K562 (cell line): Measurements from ENCODE around the gene MED29. TPM values are rescaled to one million over a fixed set of nuclear protein-coding genes. Genes with fewer than 3 reads are reported as not detected.
A peak's percentile ranks its signal among the peaks of the same experiment; 100 is the strongest.

Experiments used
- BRCA1 ChIP-seq, 2 experiments: fragments of 450-650 bp in 1 of 2; sonication (generic) in 1 of 2; formaldehyde crosslinking in 1 of 2; IDR thresholded peaks; 2 replicates each; pipeline versions ENCODE4 v1.5.0 to v1.6.1; 2017 to 2020; ENCODE audit warnings: mild to moderate bottlenecking in 1 of 2, missing genetic modification reagents in 1 of 2
- BRF1 ChIP-seq: IDR thresholded peaks from 3 replicates; pipeline ENCODE4 v1.6.1; 2011; ENCODE audit warnings: borderline replicate concordance, mild to moderate bottlenecking; ENCODE audit not compliant: insufficient read length; ENCODE audit errors: extremely low read depth
- ESRRA ChIP-seq: fragments of 450-650 bp; IDR thresholded peaks from 2 replicates; pipeline ENCODE4 v1.6.1; 2014; ENCODE audit warnings: low read depth, mild to moderate bottlenecking, moderate library complexity, borderline replicate concordance
- ETV1 ChIP-seq: fragments of 450-650 bp; conservative IDR thresholded peaks from 2 replicates; pipeline ENCODE4 v1.6.1; 2016; ENCODE audit warnings: missing genetic modification characterization, control low read depth, low read depth, missing compliant biosample characterization
- HDAC1 ChIP-seq, 2 experiments: fragments of 450-650 bp; IDR thresholded peaks; 2 replicates each; pipeline ENCODE4 v1.6.1; 2016 to 2017; ENCODE audit warnings: inconsistent platforms in 1 of 2, mild to moderate bottlenecking in 1 of 2, moderate library complexity in 1 of 2
- KDM4B ChIP-seq, 2 experiments: fragments of 450-650 bp in 1 of 2; sonication (generic) in 1 of 2; IDR thresholded peaks; 2 replicates each; pipeline ENCODE4 v1.6.1; 2016 to 2017; ENCODE audit warnings: borderline replicate concordance in 2 of 2, antibody characterized with exemption in 1 of 2, low read depth in 1 of 2, mild to moderate bottlenecking in 1 of 2
- KHSRP ChIP-seq: fragments of 450-650 bp; IDR thresholded peaks from 2 replicates; pipeline ENCODE4 v1.6.1; 2017
- MCM5 ChIP-seq: fragments of 450-650 bp; IDR thresholded peaks from 2 replicates; pipeline ENCODE4 v1.6.1; 2016; ENCODE audit warnings: low read depth
- MYC ChIP-seq, 2 experiments: fragments of 250-450 bp in 1 of 2; sonication (Bioruptor Pico) in 1 of 2; IDR thresholded peaks; 2 replicates each; pipeline versions ENCODE4 v1.5.1 to v1.6.1; 2012 to 2021; ENCODE audit warnings: low read depth in 2 of 2, borderline replicate concordance in 1 of 2, improper control_type of control experiment in 1 of 2, low read length in 1 of 2, mild to moderate bottlenecking in 1 of 2, moderate library complexity in 1 of 2
- NCOA2 ChIP-seq, 2 experiments: fragments of 450-650 bp; IDR thresholded peaks; 2 replicates each; pipeline ENCODE4 v1.6.1; 2018; ENCODE audit warnings: mild to moderate bottlenecking in 2 of 2, moderate library complexity in 1 of 2; ENCODE audit not compliant: partially characterized antibody in 2 of 2
- SP2 ChIP-seq: IDR thresholded peaks from 2 replicates; pipeline ENCODE4 v1.6.1; 2011; ENCODE audit warnings: mild to moderate bottlenecking, low read depth, low read length, moderate library complexity; ENCODE audit not compliant: poor library complexity, severe bottlenecking; ENCODE audit errors: extremely low read depth
- ZNF41 ChIP-seq: fragments of 250-450 bp; sonication (Bioruptor Pico); conservative IDR thresholded peaks from 2 replicates; pipeline ENCODE4 v1.4.0; 2020; ENCODE audit warnings: mild to moderate bottlenecking
- ZNF785 ChIP-seq: fragments of 250-450 bp; sonication (Bioruptor Pico); IDR thresholded peaks from 2 replicates; pipeline ENCODE4 v1.4.0; 2020; ENCODE audit warnings: mild to moderate bottlenecking
- polyA plus RNA-seq, 8 experiments: library from polyadenylated mRNA; depleted of rRNA in 4 of 8; stranded (reverse) in 5 of 8; unstranded in 3 of 8; fragments of >200 nt; fragmentation: Nextera tagmentation in 2 of 8; fragmentation: Illumina TruSeq in 1 of 8; extraction: Ambion mirVana in 2 of 8; extraction: Trizol in 1 of 8; gene quantifications; 2 replicates each; pipeline versions ENCODE4 v1.2.1 to v1.2.3, GENCODE V29; 2011 to 2014; ENCODE audit warnings: inconsistent platforms in 1 of 8, missing spikeins in 1 of 8
- total RNA-seq, 7 experiments: library from RNA; depleted of rRNA in 6 of 7; stranded (reverse); fragments of >200 nt in 6 of 7; fragmentation: Illumina TruSeq in 2 of 7; extraction: Trizol in 2 of 7; gene quantifications; 2 replicates each; pipeline versions ENCODE4 v1.2.1 to v1.2.3, GENCODE V29; 2011 to 2021; ENCODE audit warnings: low replicate concordance in 1 of 7
- TF ChIP-seq, protein P1 (sequence below), 2 experiments: fragments of 150-350 bp in 1 of 2; IDR thresholded peaks; 2 replicates each; pipeline ENCODE4 v1.6.1; 2012 to 2016; ENCODE audit warnings: low read depth in 2 of 2, low read length in 2 of 2, mild to moderate bottlenecking in 1 of 2, moderate library complexity in 1 of 2
- TF ChIP-seq, protein P2 (sequence below): fragments of 450-650 bp; formaldehyde crosslinking; IDR thresholded peaks from 2 replicates; pipeline ENCODE4 v1.4.0; 2022; ENCODE audit warnings: missing genetic modification characterization
- TF ChIP-seq, protein P3 (sequence below): fragments of 250-450 bp; sonication (Bioruptor Pico); IDR thresholded peaks from 2 replicates; pipeline ENCODE4 v1.5.0; 2021; ENCODE audit warnings: mild to moderate bottlenecking, borderline replicate concordance
- TF ChIP-seq, protein P4 (sequence below): fragments of 450-650 bp; IDR thresholded peaks from 2 replicates; pipeline ENCODE4 v1.6.1; 2017; ENCODE audit warnings: mild to moderate bottlenecking, moderate library complexity

The MED29 gene
- total and polyA plus RNA-seq, 9 of the 15 experiments (the other 6 are each of a cell fraction or from before 2014, with no cell fraction given), result 1.8 to 22.6 (median 12.4) TPM

DNA sequence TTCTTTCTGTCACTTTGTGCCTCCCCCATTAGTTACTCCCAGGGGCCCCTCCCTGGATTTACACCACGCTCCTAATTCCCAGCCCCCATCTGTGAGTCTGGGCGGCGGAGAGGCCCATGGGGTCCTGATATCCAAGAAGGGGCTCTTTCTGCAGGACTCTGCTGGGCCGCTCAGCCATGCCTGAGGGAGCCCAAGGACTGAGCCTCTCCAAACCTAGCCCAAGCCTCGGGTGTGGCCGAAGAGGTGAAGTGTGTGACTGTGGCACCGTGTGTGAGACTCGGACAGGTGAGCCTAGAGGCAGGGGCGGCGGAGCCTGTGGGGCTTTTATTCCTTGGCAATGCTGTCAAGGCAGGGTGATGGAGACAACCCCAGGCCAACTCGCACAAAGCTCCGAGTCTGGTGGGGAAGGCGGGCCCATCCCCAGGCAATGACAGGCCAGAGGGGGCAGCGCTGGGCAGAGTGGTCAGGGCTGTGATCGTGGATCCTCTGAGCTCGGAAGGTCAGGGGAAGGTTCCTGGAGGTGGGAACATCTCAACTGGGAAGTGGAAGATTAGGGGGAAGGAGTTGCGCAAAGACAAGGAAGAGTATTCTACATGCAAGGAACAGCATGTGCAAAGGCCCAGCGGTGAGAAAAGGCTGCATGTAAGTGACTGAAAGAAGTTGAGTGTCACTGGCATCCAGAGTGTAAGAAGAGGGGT, 22.9 kb downstream of the MED29 start (continued):
- TF ChIP-seq, protein P1, sequence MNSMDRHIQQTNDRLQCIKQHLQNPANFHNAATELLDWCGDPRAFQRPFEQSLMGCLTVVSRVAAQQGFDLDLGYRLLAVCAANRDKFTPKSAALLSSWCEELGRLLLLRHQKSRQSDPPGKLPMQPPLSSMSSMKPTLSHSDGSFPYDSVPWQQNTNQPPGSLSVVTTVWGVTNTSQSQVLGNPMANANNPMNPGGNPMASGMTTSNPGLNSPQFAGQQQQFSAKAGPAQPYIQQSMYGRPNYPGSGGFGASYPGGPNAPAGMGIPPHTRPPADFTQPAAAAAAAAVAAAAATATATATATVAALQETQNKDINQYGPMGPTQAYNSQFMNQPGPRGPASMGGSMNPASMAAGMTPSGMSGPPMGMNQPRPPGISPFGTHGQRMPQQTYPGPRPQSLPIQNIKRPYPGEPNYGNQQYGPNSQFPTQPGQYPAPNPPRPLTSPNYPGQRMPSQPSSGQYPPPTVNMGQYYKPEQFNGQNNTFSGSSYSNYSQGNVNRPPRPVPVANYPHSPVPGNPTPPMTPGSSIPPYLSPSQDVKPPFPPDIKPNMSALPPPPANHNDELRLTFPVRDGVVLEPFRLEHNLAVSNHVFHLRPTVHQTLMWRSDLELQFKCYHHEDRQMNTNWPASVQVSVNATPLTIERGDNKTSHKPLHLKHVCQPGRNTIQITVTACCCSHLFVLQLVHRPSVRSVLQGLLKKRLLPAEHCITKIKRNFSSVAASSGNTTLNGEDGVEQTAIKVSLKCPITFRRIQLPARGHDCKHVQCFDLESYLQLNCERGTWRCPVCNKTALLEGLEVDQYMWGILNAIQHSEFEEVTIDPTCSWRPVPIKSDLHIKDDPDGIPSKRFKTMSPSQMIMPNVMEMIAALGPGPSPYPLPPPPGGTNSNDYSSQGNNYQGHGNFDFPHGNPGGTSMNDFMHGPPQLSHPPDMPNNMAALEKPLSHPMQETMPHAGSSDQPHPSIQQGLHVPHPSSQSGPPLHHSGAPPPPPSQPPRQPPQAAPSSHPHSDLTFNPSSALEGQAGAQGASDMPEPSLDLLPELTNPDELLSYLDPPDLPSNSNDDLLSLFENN (IDR thresholded peaks at IDR 0.05; ENCODE audit: low read depth in 2 of 2, low read length in 2 of 2), result no peak
- TF ChIP-seq ZNF41 (CRISPR knock-in tag), result no peak
- TF ChIP-seq ZNF785 (CRISPR knock-in tag), result no peak
- TF ChIP-seq ESRRA, result no peak
- TF ChIP-seq MCM5, result no peak
- no peak for TF ChIP-seq SP2
- TF ChIP-seq ETV1 (tag), result no peak
- no peak for TF ChIP-seq KDM4B (IDR thresholded peaks at IDR 0.05; ENCODE audit: borderline replicate concordance in 2 of 2, low read depth in 1 of 2)
- TF ChIP-seq, protein P2, sequence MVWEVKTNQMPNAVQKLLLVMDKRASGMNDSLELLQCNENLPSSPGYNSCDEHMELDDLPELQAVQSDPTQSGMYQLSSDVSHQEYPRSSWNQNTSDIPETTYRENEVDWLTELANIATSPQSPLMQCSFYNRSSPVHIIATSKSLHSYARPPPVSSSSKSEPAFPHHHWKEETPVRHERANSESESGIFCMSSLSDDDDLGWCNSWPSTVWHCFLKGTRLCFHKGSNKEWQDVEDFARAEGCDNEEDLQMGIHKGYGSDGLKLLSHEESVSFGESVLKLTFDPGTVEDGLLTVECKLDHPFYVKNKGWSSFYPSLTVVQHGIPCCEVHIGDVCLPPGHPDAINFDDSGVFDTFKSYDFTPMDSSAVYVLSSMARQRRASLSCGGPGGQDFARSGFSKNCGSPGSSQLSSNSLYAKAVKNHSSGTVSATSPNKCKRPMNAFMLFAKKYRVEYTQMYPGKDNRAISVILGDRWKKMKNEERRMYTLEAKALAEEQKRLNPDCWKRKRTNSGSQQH, result no peak
- no peak for TF ChIP-seq NCOA2 (IDR thresholded peaks at IDR 0.05; ENCODE audit: partially characterized antibody in 2 of 2)
- no peak for TF ChIP-seq BRF1
- TF ChIP-seq, protein P3, sequence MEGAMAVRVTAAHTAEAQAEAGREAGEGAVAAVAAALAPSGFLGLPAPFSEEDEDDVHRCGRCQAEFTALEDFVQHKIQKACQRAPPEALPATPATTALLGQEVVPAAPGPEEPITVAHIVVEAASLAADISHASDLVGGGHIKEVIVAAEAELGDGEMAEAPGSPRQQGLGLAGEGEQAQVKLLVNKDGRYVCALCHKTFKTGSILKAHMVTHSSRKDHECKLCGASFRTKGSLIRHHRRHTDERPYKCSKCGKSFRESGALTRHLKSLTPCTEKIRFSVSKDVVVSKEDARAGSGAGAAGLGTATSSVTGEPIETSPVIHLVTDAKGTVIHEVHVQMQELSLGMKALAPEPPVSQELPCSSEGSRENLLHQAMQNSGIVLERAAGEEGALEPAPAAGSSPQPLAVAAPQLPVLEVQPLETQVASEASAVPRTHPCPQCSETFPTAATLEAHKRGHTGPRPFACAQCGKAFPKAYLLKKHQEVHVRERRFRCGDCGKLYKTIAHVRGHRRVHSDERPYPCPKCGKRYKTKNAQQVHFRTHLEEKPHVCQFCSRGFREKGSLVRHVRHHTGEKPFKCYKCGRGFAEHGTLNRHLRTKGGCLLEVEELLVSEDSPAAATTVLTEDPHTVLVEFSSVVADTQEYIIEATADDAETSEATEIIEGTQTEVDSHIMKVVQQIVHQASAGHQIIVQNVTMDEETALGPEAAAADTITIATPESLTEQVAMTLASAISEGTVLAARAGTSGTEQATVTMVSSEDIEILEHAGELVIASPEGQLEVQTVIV, result no peak
- TF ChIP-seq KHSRP, result no peak
- TF ChIP-seq, protein P4, sequence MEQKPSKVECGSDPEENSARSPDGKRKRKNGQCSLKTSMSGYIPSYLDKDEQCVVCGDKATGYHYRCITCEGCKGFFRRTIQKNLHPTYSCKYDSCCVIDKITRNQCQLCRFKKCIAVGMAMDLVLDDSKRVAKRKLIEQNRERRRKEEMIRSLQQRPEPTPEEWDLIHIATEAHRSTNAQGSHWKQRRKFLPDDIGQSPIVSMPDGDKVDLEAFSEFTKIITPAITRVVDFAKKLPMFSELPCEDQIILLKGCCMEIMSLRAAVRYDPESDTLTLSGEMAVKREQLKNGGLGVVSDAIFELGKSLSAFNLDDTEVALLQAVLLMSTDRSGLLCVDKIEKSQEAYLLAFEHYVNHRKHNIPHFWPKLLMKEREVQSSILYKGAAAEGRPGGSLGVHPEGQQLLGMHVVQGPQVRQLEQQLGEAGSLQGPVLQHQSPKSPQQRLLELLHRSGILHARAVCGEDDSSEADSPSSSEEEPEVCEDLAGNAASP, result no peak
- TF ChIP-seq MYC (IDR thresholded peaks at IDR 0.05; ENCODE audit: low read depth, low read length), result no peak
- no peak for TF ChIP-seq MYC (CRISPR knock-in tag; IDR thresholded peaks at IDR 0.05; ENCODE audit: borderline replicate concordance, low read depth)
- TF ChIP-seq HDAC1 (IDR thresholded peaks at IDR 0.05), result 0 out of 4 replicates have a peak, but pooled peaks of 1 of the 2 experiments have one; percentile 37
- TF ChIP-seq BRCA1 (IDR thresholded peaks at IDR 0.05), result no peak
- TF ChIP-seq BRCA1 (CRISPR knock-in tag; IDR thresholded peaks at IDR 0.05), result no peak
